Stimulated activated CD8-positive, alpha-beta memory T cell treated with anti-CD3 and anti-CD28 coated beads, Interleukin-4, amount 100 ng/mL, for 48 hours (primary cell): ENCODE results near the gene LAIR1.

Experiments used
- DNase-seq: peaks from one replicate; pipeline ENCODE4 v3.0.0-alpha.2; 2020

The LAIR1 gene

DNA sequence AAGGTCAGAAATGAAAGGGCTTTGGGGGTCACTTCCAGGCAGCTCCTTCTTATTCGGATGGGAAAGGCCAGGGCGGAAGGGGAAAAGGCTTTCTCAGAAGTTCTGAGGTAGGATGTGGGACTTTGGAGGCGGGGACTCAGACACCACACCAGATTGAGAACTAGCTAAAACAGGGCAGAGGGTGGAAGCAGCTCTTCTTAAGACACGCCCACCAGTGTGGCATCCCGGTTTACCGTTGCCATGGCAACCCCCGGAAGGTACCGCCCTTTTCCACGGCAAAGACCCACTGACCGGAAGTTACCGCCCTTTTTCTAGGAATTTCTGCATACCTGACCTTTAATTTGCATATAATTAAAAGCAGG, 48.0 kb downstream of the LAIR1 start:
- no peak for DNase-seq

DNA sequence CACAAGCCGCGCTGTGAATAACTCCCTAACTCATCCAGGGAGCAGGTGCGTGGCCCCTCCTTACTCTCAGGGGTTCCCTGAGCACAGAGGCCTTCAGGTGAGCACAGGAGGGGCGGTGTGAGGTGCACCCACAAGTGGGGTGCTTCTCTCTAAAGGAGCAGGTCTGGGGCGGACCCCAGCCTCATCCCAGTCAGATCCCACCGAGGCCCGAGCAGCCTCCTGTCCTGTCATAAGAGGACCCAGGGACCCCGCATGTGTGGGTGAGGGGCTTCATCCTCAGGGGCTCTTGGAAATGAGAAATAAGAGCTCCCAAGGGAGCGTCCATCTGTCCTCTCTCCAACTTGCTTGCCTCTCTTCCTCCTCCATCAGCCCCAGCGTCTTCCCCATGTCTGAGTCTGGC, 48.8 kb downstream of the LAIR1 start:
- no peak for DNase-seq

DNA sequence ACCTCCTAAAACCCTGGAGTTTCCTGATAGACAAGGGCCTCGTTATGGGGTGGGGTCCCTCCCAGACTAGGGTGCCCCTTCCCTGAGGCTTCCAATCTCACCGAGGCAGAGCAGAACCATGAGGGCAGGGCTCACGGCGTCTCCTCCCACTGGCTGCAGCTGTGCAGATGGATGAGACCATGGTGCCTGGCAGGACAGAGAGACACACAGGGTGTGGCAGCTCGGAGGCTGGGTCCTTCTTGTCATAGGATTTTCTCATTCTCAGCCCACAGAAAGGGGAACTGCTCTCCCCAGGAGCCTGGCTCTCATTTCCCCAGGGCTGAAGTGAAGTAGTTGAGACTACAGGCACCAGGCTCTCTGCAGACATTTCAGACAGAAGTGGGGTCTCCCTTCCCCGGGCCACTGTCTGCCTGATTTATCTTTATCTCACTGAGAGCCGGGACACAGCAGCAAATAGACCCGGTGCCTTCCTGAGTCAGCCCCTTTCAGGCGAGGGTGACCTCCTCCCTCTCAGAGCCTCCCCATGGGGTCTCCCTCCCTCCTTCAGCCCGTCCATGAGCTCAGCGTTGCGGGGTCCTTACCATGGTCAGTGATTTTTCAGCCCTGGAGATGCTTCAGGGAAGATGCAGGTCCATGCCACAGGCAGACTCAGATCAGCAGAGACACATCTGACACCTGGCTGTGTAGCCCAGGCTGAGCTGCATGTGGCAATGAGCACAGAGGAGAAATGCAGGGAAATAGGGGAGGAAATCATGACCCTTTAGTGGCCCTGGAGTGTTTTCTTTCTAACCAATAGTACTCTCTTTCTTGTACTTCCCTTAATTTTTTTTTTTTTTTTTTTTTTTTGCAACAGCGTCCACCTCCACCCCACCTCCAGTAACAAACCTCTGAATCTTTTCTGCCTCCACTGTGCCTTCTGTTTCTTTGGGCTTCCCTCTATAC, 52.0 kb downstream of the LAIR1 start, which contains the start of gene LILRA5:
TSS of gene LILRA5 (minus strand) at position 731 of the 942 bp plus-strand sequence. CDS start at position 584, 147 bp downstream.
- no peak for DNase-seq

DNA sequence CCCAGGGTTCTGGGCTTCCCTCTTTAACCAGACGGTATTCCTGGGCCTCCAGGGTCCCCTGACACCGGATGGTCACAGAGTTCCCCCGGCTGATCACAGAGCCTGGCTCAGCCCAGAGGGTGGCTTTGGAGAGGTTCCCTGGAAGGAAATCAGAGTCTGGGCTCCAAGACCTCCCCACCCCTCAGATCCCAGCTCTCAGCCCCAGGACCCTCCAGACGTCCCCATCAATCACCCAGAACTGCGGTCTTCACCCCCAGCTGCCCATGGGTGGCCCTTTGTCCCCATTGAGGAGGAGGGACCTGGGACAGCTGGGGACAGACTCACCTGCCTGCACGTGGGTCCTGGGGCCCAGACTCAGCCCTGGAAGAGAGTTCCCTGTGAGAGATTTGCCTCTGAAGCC, 52.7 kb downstream of the LAIR1 start:
- DNase-seq, result no peak

DNA sequence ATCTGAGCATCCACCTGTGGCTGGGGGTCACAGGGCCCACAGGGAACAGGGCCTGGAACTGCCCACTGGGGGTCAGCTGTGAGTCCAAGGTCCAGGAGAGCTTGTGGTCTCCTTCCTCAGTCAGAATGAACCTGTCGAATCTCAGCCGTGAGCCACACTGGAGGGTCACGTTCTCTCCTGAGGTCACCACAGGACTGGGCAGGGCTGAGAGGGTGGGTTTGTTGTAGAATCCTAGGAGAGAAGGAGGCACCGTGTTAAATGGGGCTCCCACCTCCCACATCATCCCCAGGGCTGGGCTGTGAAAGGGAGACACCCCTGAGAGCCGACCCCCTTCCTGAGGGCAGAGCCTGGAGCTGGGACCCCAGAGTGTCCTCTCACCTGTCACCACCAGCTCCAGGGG, 53.2 kb downstream of the LAIR1 start:
- DNase-seq, result no peak

DNA sequence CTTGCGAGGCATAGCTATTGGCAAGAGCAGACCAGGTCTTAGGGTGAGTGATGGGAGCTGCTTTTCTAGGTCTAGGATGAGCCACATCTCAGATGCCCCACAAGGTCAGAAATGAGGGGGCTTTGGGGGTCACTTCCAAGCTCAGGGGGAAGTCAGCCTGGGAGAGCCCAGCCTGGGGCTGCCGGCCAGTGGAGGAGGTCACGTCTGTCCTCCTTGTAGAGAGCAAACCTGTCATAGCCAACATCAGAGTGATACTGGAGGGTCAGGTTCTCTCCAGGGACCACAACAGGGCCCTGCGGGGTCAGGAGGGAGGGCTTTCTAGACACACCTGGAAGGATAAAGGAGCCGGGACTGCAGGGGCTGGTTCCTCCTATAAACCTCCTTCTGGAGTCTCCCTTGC, 54.2 kb downstream of the LAIR1 start:
- no peak for DNase-seq

DNA sequence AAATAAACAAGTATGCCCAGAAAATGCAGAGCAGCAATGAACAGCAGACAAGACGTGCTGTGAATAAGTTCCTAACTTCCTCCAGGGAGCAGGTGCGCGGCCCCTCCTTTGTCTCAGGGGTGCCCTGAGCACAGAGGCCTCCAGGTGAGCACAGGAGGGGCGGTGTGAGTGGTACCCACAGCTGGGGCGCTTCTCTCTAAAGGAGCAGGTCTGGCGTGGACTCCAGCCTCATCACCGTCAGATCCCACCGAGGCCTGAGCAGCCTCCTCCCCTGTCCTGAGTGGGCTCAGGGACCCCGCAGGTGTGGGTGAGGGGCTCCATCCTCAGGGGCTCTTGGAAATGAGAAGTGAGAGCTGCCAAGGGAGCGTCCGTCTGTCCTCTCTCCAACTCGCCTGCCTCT, 54.9 kb downstream of the LAIR1 start:
- DNase-seq, result no peak

DNA sequence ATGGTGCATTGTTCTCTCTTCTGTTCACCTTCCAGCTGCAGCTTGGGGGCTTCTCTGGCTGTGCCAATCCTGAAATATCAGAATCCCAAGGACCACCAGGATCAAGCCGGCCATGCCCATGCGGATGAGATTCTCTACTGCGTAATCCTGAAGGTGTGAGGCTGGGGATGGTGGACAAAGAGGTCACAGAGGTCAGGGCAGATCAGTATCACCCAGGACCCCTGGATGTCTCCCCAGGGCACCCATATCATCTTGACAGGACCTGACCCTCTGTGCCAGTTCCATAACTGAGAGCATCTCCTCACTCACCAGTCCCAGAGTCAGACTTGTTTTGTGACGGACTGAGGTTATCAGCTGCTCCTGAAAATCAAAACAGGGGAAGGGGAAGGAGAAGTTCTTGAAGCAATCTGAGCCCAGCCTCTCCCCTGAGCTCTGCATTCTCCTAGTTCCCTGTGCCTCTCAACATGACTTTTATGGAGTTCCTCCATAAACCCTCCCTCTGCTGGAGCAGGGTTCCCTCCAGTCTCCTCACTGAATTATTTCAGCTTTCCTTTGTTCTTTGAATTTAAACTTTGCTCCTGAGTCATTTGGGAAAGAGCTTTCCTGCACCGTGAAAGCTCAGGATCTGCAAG, 57.2 kb downstream of the LAIR1 start:
- no peak for DNase-seq

DNA sequence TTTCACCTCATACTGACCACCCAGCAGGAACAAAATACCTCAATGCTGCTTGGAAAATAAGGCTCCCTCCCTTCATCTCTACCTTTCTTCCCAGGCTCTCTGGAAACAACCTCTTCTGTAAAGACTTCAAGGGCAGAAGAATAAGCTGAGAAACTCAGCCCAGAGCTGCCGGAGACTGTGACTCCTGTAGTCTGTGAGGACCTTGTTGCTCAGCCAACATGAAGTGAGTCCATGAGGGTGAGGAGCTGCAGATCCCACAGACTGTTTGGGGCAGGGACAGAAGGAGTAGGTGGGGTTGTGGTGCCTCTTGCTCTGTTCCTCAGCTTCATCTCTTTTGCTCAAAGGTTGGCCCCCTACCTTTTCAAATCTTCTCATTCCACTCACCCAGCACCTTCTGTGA, 59.6 kb downstream of the LAIR1 start:
- DNase-seq, result no peak

DNA sequence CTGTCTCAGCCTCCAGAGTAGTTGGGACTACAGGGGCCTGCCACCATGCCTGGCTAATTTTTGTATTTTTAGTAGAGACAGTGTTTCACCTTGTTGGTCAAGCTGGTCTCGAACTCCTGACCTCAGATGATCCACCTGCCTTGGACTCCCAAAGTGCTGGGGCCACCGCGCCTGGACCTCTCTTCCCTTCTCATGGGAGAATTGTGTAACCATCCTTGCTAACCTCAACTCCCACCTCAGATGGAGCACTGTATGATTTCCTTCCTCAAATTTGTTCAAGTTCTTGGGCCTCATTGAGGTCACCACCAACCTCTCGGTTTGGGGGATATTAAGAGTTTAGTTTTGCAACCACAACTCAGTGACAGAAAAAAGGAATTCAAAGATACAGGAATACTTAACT, 62.5 kb downstream of the LAIR1 start:
- no peak for DNase-seq
